WERI-Rb-1 (cell line): ENCODE results near the gene SAA4.
"Not testable (repeated sequence)": the region's sequence is repeated elsewhere in the genome, so short reads cannot be mapped to it uniquely, and the experiment has no call there.

ENCODE experiments used
- DNase-seq: peaks from one replicate; pipeline ENCODE4 v3.0.0-alpha.2; 2020
- H3K27ac ChIP-seq: fragments of 250-450 bp; sonication (Bioruptor Pico); 2 replicates; pipeline ENCODE4 v1.5.1; 2020; ENCODE audit warnings: mild to moderate bottlenecking, moderate library complexity
- H3K27me3 ChIP-seq: fragments of 250-450 bp; sonication (Bioruptor Pico); 2 replicates; pipeline ENCODE4 v1.5.1; 2021; ENCODE audit warnings: mild to moderate bottlenecking, low read depth, moderate library complexity; ENCODE audit not compliant: insufficient read depth, severe bottlenecking
- H3K36me3 ChIP-seq: fragments of 250-450 bp; sonication (Bioruptor Pico); 2 replicates; pipeline ENCODE4 v1.5.1; 2020; ENCODE audit warnings: mild to moderate bottlenecking, moderate library complexity
- H3K4me3 ChIP-seq: 2 replicates; pipeline ENCODE4 v1.5.1; 2011; ENCODE audit warnings: low read depth, mild to moderate bottlenecking, control low read depth, low read length
- H3K9me3 ChIP-seq: fragments of 250-450 bp; sonication (Bioruptor Pico); 2 replicates; pipeline ENCODE4 v1.5.1; 2021; ENCODE audit warnings: mild to moderate bottlenecking, moderate library complexity; ENCODE audit not compliant: severe bottlenecking
- CTCF ChIP-seq: IDR thresholded peaks from 2 replicates; pipeline ENCODE4 v1.5.1; 2011; ENCODE audit warnings: low read depth, mild to moderate bottlenecking, control low read depth, inconsistent platforms, low read length

Gene SAA4

GRCh38 chr11:18253233-18253632 lies 16.6 kb upstream of the SAA4 start:
- H3K27me3 ChIP-seq: no peaks in the 10 kb centered on the region
- H3K9me3 ChIP-seq: no peaks in the 10 kb centered on the region
- no peak for TF ChIP-seq CTCF
- no peak overlapping the region for H3K4me3 ChIP-seq
- no peaks in the 10 kb centered on the region for H3K36me3 ChIP-seq
- no peak for DNase-seq
- no peak overlapping the region for H3K27ac ChIP-seq

GRCh38 chr11:18248561-18248960 lies 12.0 kb upstream of the SAA4 start, which contains the start of gene SAA2:
SAA2 (minus strand) TSS chr11:18248668; CDS start chr11:18248011, 657 bp downstream.
- H3K36me3 ChIP-seq: no peaks in the 10 kb centered on the region
- H3K27me3 ChIP-seq: no peaks in the 10 kb centered on the region
- H3K9me3 ChIP-seq: no peaks in the 10 kb centered on the region
- no peak within 1 kb of the TSS for H3K4me3 ChIP-seq
- no peak for TF ChIP-seq CTCF
- DNase-seq: no peak
- no peak within 1 kb of the TSS for H3K27ac ChIP-seq

- H3K36me3 ChIP-seq, H3K27ac ChIP-seq, H3K9me3 ChIP-seq, DNase-seq, H3K27me3 ChIP-seq, H3K4me3 ChIP-seq: not testable (repeated sequence)
Observed at GRCh38 chr11:18247191-18247581, 10.6 kb upstream of the SAA4 start.

- not testable (repeated sequence) for H3K36me3 ChIP-seq, H3K9me3 ChIP-seq, DNase-seq, H3K4me3 ChIP-seq, H3K27ac ChIP-seq, H3K27me3 ChIP-seq
Observed at GRCh38 chr11:18246379-18247190, 10.0 kb upstream of the SAA4 start.

GRCh38 chr11:18245396-18245795 lies 8.8 kb upstream of the SAA4 start:
- H3K36me3 ChIP-seq: no peaks in the 10 kb centered on the region
- TF ChIP-seq CTCF: no peak
- no peak overlapping the region for H3K27ac ChIP-seq
- no peaks in the 10 kb centered on the region for H3K27me3 ChIP-seq
- no peak overlapping the region for H3K4me3 ChIP-seq
- no peak for DNase-seq
- H3K9me3 ChIP-seq: no peaks in the 10 kb centered on the region

GRCh38 chr11:18243783-18244362 lies 7.3 kb upstream of the SAA4 start:
- DNase-seq: peak; percentile 72
- H3K36me3 ChIP-seq: no peaks in the 10 kb centered on the region

More at GRCh38 chr11:18243783-18244362, 7.3 kb upstream of the SAA4 start:
- H3K4me3 ChIP-seq: no peak overlapping the region
- H3K9me3 ChIP-seq: no peaks in the 10 kb centered on the region
- no peaks in the 10 kb centered on the region for H3K27me3 ChIP-seq
- peak; percentile 90 for TF ChIP-seq CTCF
- H3K27ac ChIP-seq: no peak overlapping the region
